Measurements from ENCODE around the gene MYL7.

DNA sequence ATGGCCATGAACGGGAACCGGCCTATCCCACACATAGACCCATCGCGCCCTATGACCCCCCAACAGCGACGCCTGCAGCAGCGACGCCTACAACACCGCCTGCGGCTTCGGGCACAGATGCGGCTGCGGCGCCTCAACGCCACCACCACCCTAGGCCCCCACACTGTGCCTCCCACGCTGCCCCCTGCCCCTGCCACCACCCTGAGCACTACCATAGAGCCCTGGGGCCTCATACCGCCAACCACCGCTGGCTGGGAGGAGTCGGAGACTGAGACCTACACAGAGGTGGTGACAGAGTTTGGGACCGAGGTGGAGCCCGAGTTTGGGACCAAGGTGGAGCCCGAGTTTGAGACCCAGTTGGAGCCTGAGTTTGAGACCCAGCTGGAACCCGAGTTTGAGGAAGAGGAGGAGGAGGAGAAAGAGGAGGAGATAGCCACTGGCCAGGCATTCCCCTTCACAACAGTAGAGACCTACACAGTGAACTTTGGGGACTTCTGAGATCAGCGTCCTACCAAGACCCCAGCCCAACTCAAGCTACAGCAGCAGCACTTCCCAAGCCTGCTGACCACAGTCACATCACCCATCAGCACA is 27.3 kb downstream of the MYL7 start:
- TF ChIP-seq POLR2A (IDR thresholded peaks at IDR 0.05; ENCODE audit: borderline replicate concordance, extremely low read depth, insufficient read depth, insufficient read length) (no peak), EZH2phosphoT487 (IDR thresholded peaks at IDR 0.05; ENCODE audit: borderline replicate concordance) (no peak), CEBPB (IDR thresholded peaks at IDR 0.05; ENCODE audit: low read depth) (no peak), SIN3A (IDR thresholded peaks at IDR 0.05; ENCODE audit: low read depth) (no peak), TCF7L2 (IDR thresholded peaks at IDR 0.05; ENCODE audit: borderline replicate concordance, extremely low read depth, insufficient read depth, insufficient read length) (no peak), SP1 (IDR thresholded peaks at IDR 0.05; ENCODE audit: low read depth) (no peak), FOSL1 (IDR thresholded peaks at IDR 0.05; ENCODE audit: low read depth) (no peak), POLR2AphosphoS5 (IDR thresholded peaks at IDR 0.05; ENCODE audit: low read depth, low read length) (no peak)
- TF ChIP-seq, protein P1, sequence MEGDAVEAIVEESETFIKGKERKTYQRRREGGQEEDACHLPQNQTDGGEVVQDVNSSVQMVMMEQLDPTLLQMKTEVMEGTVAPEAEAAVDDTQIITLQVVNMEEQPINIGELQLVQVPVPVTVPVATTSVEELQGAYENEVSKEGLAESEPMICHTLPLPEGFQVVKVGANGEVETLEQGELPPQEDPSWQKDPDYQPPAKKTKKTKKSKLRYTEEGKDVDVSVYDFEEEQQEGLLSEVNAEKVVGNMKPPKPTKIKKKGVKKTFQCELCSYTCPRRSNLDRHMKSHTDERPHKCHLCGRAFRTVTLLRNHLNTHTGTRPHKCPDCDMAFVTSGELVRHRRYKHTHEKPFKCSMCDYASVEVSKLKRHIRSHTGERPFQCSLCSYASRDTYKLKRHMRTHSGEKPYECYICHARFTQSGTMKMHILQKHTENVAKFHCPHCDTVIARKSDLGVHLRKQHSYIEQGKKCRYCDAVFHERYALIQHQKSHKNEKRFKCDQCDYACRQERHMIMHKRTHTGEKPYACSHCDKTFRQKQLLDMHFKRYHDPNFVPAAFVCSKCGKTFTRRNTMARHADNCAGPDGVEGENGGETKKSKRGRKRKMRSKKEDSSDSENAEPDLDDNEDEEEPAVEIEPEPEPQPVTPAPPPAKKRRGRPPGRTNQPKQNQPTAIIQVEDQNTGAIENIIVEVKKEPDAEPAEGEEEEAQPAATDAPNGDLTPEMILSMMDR (IDR thresholded peaks at IDR 0.05 in 2 of 3, conservative IDR thresholded peaks at IDR 0.05 in 1 of 3; ENCODE audit: borderline replicate concordance in 1 of 3, insufficient read depth in 1 of 3, low read depth in 2 of 3, low read length in 2 of 3) = no peak
- TF ChIP-seq, protein P2, sequence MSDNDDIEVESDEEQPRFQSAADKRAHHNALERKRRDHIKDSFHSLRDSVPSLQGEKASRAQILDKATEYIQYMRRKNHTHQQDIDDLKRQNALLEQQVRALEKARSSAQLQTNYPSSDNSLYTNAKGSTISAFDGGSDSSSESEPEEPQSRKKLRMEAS (IDR thresholded peaks at IDR 0.05) = no peak
- TF ChIP-seq, protein P3, sequence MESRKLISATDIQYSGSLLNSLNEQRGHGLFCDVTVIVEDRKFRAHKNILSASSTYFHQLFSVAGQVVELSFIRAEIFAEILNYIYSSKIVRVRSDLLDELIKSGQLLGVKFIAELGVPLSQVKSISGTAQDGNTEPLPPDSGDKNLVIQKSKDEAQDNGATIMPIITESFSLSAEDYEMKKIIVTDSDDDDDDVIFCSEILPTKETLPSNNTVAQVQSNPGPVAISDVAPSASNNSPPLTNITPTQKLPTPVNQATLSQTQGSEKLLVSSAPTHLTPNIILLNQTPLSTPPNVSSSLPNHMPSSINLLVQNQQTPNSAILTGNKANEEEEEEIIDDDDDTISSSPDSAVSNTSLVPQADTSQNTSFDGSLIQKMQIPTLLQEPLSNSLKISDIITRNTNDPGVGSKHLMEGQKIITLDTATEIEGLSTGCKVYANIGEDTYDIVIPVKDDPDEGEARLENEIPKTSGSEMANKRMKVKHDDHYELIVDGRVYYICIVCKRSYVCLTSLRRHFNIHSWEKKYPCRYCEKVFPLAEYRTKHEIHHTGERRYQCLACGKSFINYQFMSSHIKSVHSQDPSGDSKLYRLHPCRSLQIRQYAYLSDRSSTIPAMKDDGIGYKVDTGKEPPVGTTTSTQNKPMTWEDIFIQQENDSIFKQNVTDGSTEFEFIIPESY (IDR thresholded peaks at IDR 0.05; ENCODE audit: extremely low read depth, insufficient replicate concordance, low read length) = no peak
- TF ChIP-seq, protein P4, sequence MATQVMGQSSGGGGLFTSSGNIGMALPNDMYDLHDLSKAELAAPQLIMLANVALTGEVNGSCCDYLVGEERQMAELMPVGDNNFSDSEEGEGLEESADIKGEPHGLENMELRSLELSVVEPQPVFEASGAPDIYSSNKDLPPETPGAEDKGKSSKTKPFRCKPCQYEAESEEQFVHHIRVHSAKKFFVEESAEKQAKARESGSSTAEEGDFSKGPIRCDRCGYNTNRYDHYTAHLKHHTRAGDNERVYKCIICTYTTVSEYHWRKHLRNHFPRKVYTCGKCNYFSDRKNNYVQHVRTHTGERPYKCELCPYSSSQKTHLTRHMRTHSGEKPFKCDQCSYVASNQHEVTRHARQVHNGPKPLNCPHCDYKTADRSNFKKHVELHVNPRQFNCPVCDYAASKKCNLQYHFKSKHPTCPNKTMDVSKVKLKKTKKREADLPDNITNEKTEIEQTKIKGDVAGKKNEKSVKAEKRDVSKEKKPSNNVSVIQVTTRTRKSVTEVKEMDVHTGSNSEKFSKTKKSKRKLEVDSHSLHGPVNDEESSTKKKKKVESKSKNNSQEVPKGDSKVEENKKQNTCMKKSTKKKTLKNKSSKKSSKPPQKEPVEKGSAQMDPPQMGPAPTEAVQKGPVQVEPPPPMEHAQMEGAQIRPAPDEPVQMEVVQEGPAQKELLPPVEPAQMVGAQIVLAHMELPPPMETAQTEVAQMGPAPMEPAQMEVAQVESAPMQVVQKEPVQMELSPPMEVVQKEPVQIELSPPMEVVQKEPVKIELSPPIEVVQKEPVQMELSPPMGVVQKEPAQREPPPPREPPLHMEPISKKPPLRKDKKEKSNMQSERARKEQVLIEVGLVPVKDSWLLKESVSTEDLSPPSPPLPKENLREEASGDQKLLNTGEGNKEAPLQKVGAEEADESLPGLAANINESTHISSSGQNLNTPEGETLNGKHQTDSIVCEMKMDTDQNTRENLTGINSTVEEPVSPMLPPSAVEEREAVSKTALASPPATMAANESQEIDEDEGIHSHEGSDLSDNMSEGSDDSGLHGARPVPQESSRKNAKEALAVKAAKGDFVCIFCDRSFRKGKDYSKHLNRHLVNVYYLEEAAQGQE (IDR thresholded peaks at IDR 0.05; ENCODE audit: low read depth) = no peak

Measured in HCT116 (cell line).